GM21381 (cell line): ENCODE results near the gene KIRREL3.

Source experiments
- ATAC-seq: cut with Tn5 transposase; IDR thresholded peaks from one replicate; pipeline ENCODE4 v1.9.1; 2021; ENCODE audit warnings: mild to moderate bottlenecking, moderate library complexity; ENCODE audit not compliant: unreplicated experiment

The KIRREL3 gene

DNA sequence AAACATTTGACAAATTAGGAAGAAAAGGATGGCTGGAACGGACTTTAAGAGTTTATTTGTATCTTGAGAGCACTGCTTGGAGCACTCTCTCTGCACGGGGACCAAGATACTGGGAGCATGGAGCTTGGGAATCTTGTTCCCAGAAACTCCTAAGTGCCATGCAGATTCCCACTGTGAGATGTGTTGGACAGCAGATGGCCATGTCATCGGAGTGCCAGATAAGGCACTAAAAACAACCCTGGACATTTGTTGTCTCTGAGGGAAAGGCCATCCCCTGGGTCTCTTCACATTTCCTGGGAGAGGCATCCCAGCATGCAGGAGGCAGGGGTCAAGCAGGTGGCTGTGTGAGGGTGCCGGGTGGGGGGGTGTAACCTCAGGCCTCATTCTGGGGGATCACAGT, 2.9 kb downstream of the KIRREL3 start:
- no peak for ATAC-seq

DNA sequence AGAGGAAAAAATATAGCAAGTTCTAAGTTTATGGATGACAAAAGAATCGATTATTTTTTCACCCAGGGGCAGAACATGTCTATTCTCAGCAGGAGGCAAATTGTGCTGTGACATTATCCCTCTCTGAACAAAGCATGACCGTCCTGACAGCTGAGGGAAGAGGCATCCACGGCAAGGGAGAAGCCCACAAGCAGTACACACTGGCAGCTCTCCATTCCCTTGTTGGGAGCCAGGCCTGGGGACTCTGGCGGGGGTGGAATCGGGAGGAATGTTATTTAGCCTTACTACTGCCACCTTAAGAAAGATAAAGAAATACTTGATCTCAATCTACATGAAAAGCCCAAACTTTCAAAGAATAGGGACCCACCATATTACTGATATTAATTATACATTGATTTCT, 3.4 kb downstream of the KIRREL3 start:
- ATAC-seq, result no peak

DNA sequence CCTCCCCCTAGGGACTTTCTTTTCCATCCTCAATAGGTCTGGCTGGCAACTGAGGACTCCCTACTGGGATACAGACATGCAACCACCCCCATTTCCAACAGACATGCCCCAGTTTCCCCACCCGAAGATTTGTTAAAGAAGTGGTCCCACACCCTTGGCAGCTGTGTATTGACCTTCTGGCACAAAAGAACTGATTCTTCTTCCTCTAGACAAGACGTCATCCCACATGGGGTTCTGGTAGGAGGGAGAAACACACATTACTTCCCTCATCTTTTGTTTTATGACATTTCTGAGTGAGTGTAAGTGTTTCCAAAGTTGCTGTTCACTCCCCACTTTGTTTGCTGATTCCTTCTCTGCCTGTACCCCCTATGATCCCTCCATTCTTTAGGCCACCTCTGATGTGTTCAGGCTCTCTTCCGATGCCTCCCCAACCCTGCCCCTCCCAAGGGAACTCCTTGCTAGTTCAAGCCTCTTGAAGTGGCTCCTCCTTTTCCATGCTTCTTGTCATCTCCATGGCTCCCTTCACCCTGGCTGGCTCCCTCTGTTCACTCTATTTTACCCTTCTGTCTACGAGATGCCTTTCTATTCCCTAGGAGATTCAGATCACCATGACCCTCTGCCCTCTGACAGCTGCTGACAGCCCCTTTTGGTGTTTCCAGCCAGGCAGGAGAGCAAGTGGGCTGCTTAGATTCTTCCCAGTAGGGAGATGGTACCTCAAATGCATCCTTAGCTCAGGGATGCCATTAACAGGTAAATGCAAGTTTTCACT, 4.3 kb downstream of the KIRREL3 start:
- ATAC-seq, result no peak

DNA sequence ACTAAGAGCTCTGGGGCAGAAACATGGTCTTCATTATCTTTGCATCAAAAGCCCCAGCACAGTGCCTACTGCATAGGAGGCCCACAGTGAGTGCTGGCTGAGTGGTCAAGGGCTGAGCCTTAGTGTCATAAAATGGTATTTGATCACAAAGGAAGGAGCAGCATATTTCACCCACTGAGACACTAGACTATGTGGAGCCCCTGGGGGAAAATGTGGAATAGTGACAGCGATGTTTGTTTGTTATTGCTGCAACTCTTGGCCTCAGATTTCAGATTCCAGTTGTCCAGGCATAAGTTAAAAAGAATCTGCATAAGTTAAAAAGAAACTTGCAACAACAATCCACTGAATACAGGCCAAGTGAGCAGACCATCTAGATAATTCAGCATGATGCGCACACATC, 7.0 kb downstream of the KIRREL3 start:
- no peak for ATAC-seq

DNA sequence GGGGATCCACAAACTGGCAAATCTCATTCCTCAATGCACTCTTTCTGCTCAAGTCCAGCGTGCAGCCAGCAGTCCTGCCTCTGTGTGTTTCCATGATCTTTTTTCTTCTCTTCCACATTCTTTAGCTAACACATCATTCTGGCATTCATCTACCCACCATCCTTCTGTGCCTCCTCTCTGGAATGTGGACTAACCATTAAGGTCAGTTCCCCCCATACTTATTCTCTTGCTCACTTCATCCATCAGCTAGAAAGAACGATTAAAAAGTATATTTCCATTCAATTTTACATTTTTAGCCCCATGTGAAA, 7.8 kb downstream of the KIRREL3 start:
- ATAC-seq, result no peak

DNA sequence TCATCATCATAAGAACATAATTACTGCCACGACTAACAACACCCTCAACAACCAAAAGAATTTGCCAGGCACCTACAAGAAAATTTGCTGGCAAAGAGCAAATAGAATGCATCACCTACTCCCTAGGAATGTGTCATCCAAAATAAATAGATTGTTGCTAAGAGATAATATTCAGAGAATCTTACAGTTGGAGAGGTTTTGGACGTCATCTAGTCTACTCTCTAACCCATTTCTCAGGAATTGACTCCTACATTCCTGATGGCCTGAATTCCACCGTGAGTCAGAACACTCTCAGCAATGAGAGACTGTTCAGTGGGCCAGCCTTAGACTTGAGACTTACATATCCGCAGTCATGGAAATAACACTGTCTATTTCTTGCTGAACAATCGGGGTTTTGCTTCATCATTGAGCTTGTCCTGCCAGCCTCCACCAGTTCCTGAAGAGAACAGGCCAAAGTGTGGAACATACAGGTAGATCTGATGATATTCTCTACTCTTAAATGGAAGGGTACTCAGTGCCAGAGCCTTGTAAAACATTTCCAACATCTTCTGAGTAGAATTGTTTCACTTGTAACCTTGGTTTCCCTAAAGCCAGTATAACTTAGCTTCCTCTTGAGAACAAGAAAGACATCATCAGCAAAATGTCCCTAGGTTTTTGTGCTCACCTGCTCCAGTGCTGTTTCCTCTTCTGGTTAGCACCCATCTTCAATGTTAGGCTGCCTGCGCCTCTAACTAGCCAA, 8.3 kb downstream of the KIRREL3 start:
- ATAC-seq, result no peak

DNA sequence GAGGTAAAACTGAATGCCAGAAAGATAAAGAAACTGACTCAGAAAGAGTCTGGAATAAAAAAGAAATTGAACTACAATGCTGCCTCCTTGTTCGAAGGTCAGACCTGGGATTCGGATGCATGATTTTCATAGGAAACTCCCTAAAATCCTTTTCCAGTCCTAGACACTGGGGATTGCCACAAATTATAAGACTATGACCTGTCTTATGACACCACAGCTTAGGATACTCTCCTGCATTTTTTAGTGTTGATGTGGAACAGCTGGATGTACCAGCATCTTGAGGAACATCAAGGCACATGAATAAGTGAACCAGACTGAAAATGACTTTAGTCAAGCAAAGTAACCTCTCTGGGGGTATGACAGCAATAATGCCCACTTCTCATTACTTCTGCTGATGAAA, 9.0 kb downstream of the KIRREL3 start:
- no peak for ATAC-seq

DNA sequence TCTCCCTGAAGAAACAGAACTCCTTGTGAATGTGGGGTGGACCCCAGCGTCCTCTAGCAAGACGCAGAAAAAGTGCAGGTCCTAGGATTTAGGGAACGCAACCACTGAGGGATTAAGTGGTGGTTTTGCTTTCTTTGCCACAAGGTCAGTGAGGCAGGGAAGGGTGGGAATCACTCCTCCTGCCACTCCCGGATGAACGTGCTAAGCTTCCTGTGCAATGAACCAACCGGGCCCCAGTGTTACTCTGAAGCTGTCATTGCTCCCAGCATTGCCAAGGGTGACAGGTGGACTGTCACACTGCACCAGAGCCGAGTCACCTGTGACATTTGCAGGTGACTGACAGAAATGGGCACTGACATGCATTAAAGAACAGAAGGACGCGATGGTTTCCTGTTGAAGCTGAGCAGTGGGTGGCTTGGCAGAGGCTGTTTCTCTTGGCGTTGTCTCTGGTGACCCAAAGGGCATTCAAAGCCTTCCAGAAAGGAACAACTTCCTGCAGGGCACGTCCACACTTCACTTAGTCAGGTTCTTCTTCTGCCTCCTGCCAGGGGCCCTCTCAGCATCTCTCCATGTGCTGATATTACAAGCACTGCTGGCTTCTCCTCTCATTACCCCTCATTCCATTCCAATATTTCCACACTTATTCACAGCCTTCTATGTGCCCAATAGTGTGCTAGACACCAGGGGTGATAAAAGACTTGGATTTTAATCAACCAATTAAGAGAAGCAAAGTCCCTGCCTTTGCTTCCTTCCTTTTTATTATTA, 9.7 kb downstream of the KIRREL3 start:
- no peak for ATAC-seq

DNA sequence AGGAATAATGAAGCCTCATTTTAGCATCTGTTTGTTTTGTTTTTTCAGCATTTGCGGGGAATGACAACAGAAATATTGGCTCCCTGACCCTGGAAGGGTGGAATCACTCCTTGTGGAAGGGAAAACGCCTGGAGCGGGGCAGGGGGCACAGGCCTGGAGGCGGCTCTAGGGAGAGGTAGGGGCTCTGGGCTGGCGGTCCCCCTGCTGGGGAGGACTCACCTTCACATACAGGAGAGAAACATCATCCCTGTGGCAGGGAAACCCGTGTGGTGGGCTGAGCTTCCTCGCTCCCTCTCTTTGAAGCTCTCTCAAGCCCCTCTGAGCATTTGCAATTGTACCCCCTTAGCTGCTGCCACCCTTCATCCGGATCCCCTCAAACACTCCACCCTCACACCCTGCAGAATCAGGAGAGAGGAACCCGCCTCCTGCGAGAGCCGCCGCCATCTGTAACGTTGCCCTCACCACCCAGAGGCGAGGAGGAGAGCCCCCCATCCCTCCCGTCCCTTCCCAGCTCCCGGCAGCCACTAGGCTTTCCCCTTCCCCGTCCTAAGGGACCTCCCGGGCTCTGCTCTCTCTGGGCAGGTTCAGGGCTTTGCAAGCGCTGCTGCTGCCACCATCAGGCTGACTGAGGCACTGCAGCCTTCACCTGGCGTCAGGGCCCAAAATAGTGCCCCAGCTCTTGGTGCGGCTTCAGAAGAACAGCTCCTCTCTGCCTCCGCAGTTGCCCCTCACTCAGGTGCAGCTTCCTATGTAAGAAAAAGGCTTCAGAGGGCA, 10.4 kb downstream of the KIRREL3 start:
- ATAC-seq, result peak; percentile 93

DNA sequence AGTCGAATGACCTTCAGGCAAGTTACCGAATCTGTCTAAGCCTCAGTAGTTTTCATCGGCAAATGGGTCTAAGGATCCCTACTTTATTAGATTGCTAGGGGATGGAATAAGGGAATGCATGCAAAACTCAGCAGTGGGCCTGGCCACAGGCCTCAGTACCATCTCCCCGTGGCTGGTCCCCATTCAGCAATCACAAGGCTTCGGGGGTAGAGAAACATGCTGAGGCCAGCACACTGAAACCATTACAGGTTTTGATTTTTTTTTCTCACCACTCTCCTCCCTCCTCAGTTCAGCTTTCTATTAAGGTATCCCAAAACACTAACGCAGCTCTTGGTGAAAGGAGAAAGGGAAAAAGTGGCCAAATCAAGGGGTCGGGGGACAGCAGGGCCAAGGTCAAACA, 11.9 kb downstream of the KIRREL3 start:
- ATAC-seq, result no peak

DNA sequence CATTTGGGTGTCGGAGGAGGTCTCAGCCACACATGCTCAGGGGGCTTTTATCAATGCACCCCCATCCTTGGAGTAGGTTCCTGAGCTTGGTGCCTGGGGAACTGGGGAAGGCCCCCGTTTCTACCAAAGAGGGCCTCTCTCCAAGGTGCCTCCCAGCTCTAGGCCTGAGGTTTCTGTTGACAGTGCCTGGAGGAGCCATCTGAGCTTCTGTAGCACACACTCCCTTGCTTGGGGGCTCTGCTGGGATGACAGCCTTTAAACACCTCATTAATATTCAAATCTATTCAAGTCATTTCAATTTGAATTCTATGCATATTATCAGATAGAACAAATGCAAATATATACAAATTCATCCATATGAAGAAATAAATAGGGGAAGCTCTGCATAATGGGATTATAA, 18.9 kb downstream of the KIRREL3 start:
- ATAC-seq, result no peak

DNA sequence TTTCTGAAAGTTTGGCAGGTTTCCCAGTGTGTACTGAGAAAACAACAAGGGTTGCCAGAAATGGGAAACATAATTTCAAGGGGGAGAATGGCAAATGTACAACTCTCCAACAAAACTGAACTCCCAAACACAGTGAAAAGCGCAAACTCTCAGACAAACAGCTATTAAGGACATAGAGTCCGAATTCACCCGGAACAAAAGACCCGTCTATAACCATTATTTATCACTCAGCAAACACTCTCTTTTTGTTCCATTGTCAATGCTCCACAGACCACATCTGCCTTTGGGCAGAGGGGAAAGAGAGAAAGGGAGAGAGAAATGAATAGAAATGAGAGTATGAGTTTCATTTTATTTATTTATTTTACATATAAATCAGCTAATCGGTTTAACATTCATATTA, 21.7 kb downstream of the KIRREL3 start:
- no peak for ATAC-seq

DNA sequence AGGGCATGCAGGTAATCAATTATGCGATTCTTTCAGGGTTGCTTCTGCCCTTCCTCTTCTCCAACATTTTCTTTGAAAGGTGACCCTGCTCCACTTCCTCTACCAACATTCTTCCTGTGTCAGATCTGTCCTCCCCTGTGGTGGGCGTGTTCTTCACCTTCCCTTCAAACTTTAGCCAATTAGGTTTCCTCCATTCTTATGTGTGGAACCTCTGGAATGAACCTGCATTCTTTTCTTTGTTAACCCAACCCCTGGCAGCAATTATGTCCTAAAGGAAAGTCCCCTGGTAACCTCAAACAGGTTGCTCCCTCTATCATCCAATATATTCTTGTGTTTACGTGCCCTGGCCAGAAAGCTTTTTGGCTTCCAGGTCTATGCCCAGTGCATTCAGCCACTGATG, 22.4 kb downstream of the KIRREL3 start:
- ATAC-seq, result no peak

DNA sequence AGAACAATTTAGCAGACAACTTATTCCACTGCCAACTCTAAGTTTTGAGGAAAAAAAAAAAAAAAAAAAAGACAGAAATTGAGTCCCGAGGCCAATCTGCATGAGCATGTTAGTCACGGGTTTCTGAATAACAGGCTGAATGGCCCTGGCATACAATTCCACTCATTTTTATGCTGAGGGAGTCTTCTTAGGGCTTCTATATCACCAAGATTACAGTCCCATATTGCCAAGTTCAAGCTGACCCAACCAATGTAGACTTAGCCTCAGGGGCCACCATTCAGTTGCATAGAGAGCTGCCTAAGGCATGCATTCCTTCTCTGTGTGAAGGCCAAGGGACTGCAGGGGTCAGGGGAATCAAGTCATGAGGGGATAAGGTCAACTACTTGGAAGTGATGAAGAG, 27.5 kb downstream of the KIRREL3 start:
- no peak for ATAC-seq

DNA sequence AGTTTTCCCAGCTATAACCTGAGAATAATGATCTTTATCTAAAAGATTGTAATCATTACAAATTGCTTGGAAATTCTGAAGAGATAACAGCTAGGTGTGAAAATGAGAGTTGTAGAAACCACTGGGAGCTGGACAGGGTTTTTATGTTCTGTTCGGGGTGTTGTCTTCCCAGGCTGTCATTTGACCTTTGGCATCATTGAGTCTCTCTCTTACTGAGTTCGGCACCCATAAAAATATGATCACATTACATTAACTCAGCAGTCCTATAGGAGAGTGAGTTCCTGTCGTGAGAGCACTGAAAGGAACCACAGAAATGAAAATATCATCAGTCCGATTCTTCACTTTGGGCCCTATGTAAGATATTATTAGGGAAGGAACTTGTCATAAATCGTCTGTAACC, 29.3 kb downstream of the KIRREL3 start:
- no peak for ATAC-seq

DNA sequence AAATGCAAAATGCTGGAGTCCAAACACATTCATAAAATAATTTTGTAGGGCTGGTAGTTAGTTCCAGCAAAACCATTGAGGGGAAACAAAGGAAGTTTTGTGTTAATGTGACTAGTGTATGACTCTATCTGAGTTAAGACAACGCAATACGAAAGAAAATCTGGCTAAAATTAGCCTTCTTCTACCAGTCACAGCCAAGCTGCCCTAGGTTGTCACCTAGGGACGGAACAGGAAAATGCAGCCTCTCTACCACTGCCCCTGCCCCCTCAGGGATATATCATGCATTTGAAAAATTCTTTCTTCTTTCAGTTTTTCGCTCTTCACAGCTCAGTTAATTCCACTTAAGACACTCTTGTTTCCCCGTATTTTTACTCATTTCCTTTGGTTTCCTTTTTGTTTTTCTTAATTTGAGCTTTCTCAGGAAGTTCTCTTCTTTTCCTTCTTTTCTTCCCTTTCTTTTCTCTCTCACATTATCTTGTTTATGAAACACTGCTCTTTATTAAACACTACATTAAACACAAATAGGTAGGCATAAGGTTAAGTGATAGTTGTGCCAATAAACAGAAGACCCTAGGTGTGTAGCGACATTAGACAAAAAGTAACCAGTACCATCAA, 30.6 kb downstream of the KIRREL3 start:
- ATAC-seq, result no peak

DNA sequence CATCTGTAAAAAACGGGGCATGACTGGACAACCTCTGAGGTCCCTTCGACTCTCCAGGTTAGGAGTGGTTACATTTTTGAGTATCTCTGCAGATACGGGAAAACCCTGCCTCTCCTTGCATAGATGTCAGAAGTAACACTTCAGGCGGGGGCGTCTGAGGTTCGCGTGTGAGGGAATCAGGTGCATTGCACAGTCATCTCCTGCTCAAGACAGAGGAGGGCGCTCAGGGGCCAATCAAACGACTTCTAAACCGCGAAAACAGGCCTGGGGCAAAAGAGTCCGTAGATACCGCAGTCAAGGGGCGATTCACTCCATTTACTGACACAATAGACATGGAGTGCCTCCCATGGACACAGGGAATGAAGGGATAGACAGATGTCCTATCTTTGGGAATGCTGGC, 31.7 kb downstream of the KIRREL3 start:
- ATAC-seq, result no peak

DNA sequence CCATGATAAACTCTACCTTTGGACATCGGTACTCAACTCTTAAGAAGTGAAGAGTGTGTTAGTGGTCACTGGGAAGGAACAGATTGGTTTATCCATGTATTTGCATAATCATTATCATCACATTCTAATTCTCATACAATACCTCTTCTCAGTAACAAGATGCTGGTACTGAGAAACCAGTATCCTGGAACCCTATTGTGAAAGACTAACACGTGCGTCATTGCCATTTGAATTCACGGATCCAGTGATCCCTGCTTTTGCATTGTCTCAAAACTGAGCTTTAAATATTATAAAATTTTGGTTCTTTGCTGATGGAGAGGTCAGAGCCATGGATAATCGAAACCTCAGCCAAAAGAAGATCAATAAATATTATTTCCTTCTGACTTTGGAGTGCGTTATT, 35.2 kb downstream of the KIRREL3 start:
- ATAC-seq, result no peak

DNA sequence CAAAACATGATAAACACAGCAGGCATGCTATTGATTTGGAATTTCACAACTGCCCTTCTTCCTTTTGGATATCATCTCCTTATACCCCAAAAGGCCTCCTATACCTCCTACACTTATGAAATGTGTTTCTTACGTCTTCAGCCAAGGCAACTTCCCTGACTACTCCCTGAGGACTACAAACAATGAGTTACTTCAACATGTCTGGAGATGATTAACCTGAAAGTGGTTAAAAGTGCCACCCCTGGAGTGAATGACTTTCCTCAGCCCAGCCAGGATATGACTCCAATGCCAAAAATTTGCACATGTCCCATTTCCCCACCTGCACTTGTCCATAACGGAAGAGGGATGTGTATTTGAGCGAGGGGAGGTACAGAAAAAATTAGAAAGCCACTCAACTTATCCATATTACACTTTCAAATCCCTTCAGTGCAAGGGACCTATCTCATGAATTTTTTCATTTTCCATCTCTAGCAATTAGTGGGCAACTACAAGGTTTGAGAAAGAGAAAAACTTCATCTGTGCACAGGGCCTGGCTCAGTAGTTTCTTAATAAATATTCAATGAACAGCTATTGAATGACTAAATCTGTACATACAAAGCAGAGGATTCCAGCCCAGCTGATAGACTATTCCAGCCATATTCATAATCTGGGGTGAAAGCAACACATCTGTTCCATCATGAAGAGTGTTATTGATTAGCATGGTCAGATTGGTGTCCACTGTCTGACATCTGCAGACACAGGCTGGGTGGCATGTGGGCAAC, 36.8 kb downstream of the KIRREL3 start:
- no peak for ATAC-seq

DNA sequence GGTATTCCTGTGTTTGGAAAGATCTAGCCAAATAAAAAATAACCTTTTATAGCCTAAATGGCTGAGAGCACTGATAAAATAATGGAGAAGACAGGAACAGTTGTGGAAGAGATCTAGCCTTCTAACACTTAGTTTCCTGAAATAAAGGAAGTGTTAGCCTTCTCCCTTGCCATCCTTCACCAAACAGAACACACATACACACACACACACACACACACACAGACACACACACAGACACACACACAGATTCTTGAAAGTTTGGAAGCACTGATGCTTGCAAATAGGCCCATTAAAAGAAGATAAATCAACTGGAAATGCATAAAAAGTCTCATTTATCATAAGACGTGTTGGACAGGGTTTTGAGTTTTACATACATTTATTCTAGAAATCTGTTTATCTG, 37.5 kb downstream of the KIRREL3 start:
- no peak for ATAC-seq
